A673 (cell line): ENCODE measurements around the gene RETREG2.

Experiments
- CTCF ChIP-seq: fragments of 300-800, 200-600 bp; sonication (generic); conservative IDR thresholded peaks from 2 replicates; pipeline ENCODE4 v1.5.1; 2017; ENCODE audit warnings: low read depth, mild to moderate bottlenecking, antibody characterized with exemption, low read length, moderate library complexity, mixed read lengths
- EZH2 ChIP-seq: fragments of 200-600 bp; sonication (generic); IDR thresholded peaks from 2 replicates; pipeline ENCODE4 v1.6.1; 2017; ENCODE audit warnings: borderline replicate concordance, low read depth, mild to moderate bottlenecking, mixed read lengths, antibody characterized with exemption, low read length; ENCODE audit not compliant: poor library complexity, severe bottlenecking

- TF ChIP-seq CTCF (no peak), EZH2 (no peak)
These were observed 41.9 kb downstream of the RETREG2 start for GRCh38 chr2:219219784-219220532.
